ENCODE measurements around the gene JOSD2.

JOSD2 gene

GRCh38 chr19:50511069-50511822 lies at the start of gene JOSD2:
Gene JOSD2 (minus strand): TSS chr19:50511191. CDS start chr19:50510431, 760 bp downstream.
- peak; percentile 94 to 96 for DNase-seq (ENCODE audit: low read depth in 2 of 2)

GRCh38 chr19:50559636-50560035 lies 48.6 kb upstream of the JOSD2 start:
- no peak for DNase-seq (ENCODE audit: low read depth in 2 of 2)

- no peak for DNase-seq (ENCODE audit: low read depth in 2 of 2)
Measured at GRCh38 chr19:50558449-50558848, 47.5 kb upstream of the JOSD2 start.

GRCh38 chr19:50558039-50558438 lies 47.0 kb upstream of the JOSD2 start:
- DNase-seq (ENCODE audit: low read depth in 2 of 2) = no peak

- DNase-seq (ENCODE audit: low read depth in 2 of 2) = no peak
Measured at GRCh38 chr19:50557009-50557613, 46.1 kb upstream of the JOSD2 start.

- peak; percentile 60 to 77 for DNase-seq (ENCODE audit: low read depth in 2 of 2)
Measured at GRCh38 chr19:50556282-50557008, 45.5 kb upstream of the JOSD2 start.

- no peak for DNase-seq (ENCODE audit: low read depth in 2 of 2)
Measured at GRCh38 chr19:50555450-50556281, 44.7 kb upstream of the JOSD2 start.

GRCh38 chr19:50555033-50555432 lies 44.0 kb upstream of the JOSD2 start:
- no peak for DNase-seq (ENCODE audit: low read depth in 2 of 2)

GRCh38 chr19:50554212-50554611 lies 43.2 kb upstream of the JOSD2 start:
- no peak for DNase-seq (ENCODE audit: low read depth in 2 of 2)

- DNase-seq (ENCODE audit: low read depth in 2 of 2) = no peak
Measured at GRCh38 chr19:50553134-50553703, 42.2 kb upstream of the JOSD2 start.

GRCh38 chr19:50552540-50552939 lies 41.5 kb upstream of the JOSD2 start:
- DNase-seq (ENCODE audit: low read depth in 2 of 2) = no peak

- no peak for DNase-seq (ENCODE audit: low read depth in 2 of 2)
Measured at GRCh38 chr19:50551715-50552187, 40.8 kb upstream of the JOSD2 start.

GRCh38 chr19:50551034-50551714 lies 40.2 kb upstream of the JOSD2 start:
- no peak for DNase-seq (ENCODE audit: low read depth in 2 of 2)

- no peak for DNase-seq (ENCODE audit: low read depth in 2 of 2)
Measured at GRCh38 chr19:50550594-50550966, 39.6 kb upstream of the JOSD2 start.

GRCh38 chr19:50549927-50550593 lies 39.1 kb upstream of the JOSD2 start:
- no peak for DNase-seq (ENCODE audit: low read depth in 2 of 2)

- DNase-seq (ENCODE audit: low read depth in 2 of 2) = no peak
Measured at GRCh38 chr19:50549059-50549926, 38.3 kb upstream of the JOSD2 start.

- no peak for DNase-seq (ENCODE audit: low read depth in 2 of 2)
Measured at GRCh38 chr19:50548191-50549058, 37.4 kb upstream of the JOSD2 start.
